GM23338 (cell line): ENCODE data around the gene STEAP2. TPM values are rescaled to one million over a fixed set of nuclear protein-coding genes. Genes with fewer than 3 reads are reported as not detected.

Source experiments
- ATAC-seq: fragments of 200-7000 bp; cut with Tn5 transposase; 3 replicates; pipeline ENCODE4 v1.9.1; 2020
- DNase-seq: peaks from one replicate; pipeline ENCODE4 v3.0.0-alpha.2; 2015; ENCODE audit warnings: low spot score
- H2AFZ ChIP-seq: fragments of 200-600 bp; sonication (generic); 2 replicates; pipeline ENCODE4 v1.8.0; 2016; ENCODE audit warnings: antibody characterized with exemption, mild to moderate bottlenecking, moderate library complexity
- H3F3A ChIP-seq: fragments of 200-600 bp; sonication (generic); replicated peaks from 2 replicates; pipeline ENCODE4 v1.8.0; 2017; ENCODE audit warnings: antibody characterized with exemption, mixed run types, low read depth
- H3K27ac ChIP-seq: fragments of 200-600 bp; sonication (generic); 2 replicates; pipeline ENCODE4 v1.6.1; 2016; ENCODE audit warnings: low read depth
- H3K27me3 ChIP-seq: fragments of 200-600 bp; sonication (generic); 2 replicates; pipeline ENCODE4 v1.8.0; 2016; ENCODE audit warnings: mild to moderate bottlenecking, mixed run types, moderate library complexity; ENCODE audit not compliant: insufficient read depth
- H3K36me3 ChIP-seq: fragments of 200-600 bp; sonication (generic); 2 replicates; pipeline ENCODE4 v1.8.0; 2016; ENCODE audit warnings: mild to moderate bottlenecking; ENCODE audit not compliant: insufficient read depth
- H3K4me1 ChIP-seq: fragments of 200-600 bp; sonication (generic); 2 replicates; pipeline ENCODE4 v1.8.0; 2016; ENCODE audit warnings: mild to moderate bottlenecking, moderate library complexity; ENCODE audit not compliant: insufficient read depth
- H3K4me2 ChIP-seq: fragments of 200-600 bp; sonication (generic); 2 replicates; pipeline ENCODE4 v1.7.1; 2017; ENCODE audit warnings: mixed run types
- H3K4me3 ChIP-seq: fragments of 200-600 bp; sonication (generic); 2 replicates; pipeline ENCODE4 v1.6.1; 2016; ENCODE audit warnings: mixed run types
- H3K79me2 ChIP-seq: fragments of 200-600 bp; sonication (generic); replicated peaks from 2 replicates; pipeline ENCODE4 v1.8.0; 2017; ENCODE audit warnings: mild to moderate bottlenecking; ENCODE audit not compliant: insufficient read depth
- H3K9me2 ChIP-seq: fragments of 200-600 bp; sonication (generic); 2 replicates; pipeline ENCODE4 v1.8.0; 2017; ENCODE audit not compliant: insufficient read depth
- H4K20me1 ChIP-seq: fragments of 200-600 bp; sonication (generic); replicated peaks from 2 replicates; pipeline ENCODE4 v1.8.0; 2017; ENCODE audit warnings: mild to moderate bottlenecking; ENCODE audit not compliant: insufficient read depth
- H3K27ac Mint-ChIP-seq: 2 replicates; pipeline ENCODE4 v1.8.0; 2020; ENCODE audit warnings: inconsistent platforms, mild to moderate bottlenecking, moderate library complexity, mixed read lengths
- H3K27me3 Mint-ChIP-seq: 3 replicates; pipeline ENCODE4 v1.8.0; 2022; ENCODE audit warnings: low read depth, mild to moderate bottlenecking, moderate library complexity, mixed read lengths, inconsistent platforms; ENCODE audit not compliant: insufficient read depth, poor library complexity
- H3K36me3 Mint-ChIP-seq: 3 replicates; pipeline ENCODE4 v1.8.0; 2021; ENCODE audit warnings: low read depth, mild to moderate bottlenecking, inconsistent platforms, moderate library complexity, mixed read lengths
- H3K4me1 Mint-ChIP-seq: 3 replicates; pipeline ENCODE4 v1.8.0; 2020; ENCODE audit warnings: mild to moderate bottlenecking, inconsistent platforms, mixed read lengths
- H3K4me3 Mint-ChIP-seq: 3 replicates; pipeline ENCODE4 v1.8.0; 2021; ENCODE audit warnings: moderate library complexity, mild to moderate bottlenecking, inconsistent platforms, mixed read lengths
- H3K9me3 Mint-ChIP-seq: 3 replicates; pipeline ENCODE4 v1.8.0; 2020; ENCODE audit warnings: moderate library complexity, mild to moderate bottlenecking, inconsistent platforms, mixed read lengths
- CREB1 ChIP-seq: fragments of 250-450 bp; sonication (Bioruptor Pico); IDR thresholded peaks from 2 replicates; pipeline ENCODE4 v1.5.0; 2020; ENCODE audit warnings: low read depth, mild to moderate bottlenecking, moderate library complexity
- CTCF ChIP-seq, 2 experiments: fragments of 200-600 bp in 1 of 2; sonication (generic) in 1 of 2; conservative IDR thresholded peaks; 2 replicates each; pipeline versions ENCODE4 v1.5.1 to v1.6.1; 2016 to 2017; ENCODE audit warnings: antibody characterized with exemption in 2 of 2, low read depth in 2 of 2, mild to moderate bottlenecking in 2 of 2, moderate library complexity in 1 of 2
- ETS1 ChIP-seq: IDR thresholded peaks from 2 replicates; pipeline ENCODE4 v1.6.1; 2016; ENCODE audit warnings: antibody characterized with exemption
- EZH2 ChIP-seq: fragments of 200-600 bp; sonication (generic); IDR thresholded peaks from one replicate; pipeline ENCODE4 v1.8.0; 2017; ENCODE audit warnings: antibody characterized with exemption, mild to moderate bottlenecking, low read depth; ENCODE audit not compliant: unreplicated experiment
- EZH2phosphoT487 ChIP-seq: fragments of 200-600 bp; sonication (generic); IDR thresholded peaks from one replicate; pipeline ENCODE4 v1.8.1; 2018; ENCODE audit warnings: antibody characterized with exemption; ENCODE audit not compliant: unreplicated experiment
- JUNB ChIP-seq: IDR thresholded peaks from one replicate; pipeline ENCODE4 v1.6.1; 2016; ENCODE audit warnings: antibody characterized with exemption; ENCODE audit not compliant: unreplicated experiment
- NANOG ChIP-seq: IDR thresholded peaks from 2 replicates; pipeline ENCODE4 v1.6.1; 2016; ENCODE audit warnings: antibody characterized with exemption, borderline replicate concordance
- POLR2AphosphoS5 ChIP-seq: IDR thresholded peaks from 2 replicates; pipeline ENCODE4 v1.6.1; 2016; ENCODE audit warnings: antibody characterized with exemption, low read depth
- REST ChIP-seq: IDR thresholded peaks from one replicate; pipeline ENCODE4 v1.6.1; 2018; ENCODE audit warnings: antibody characterized with exemption; ENCODE audit not compliant: unreplicated experiment
- STAT1 ChIP-seq: IDR thresholded peaks from one replicate; pipeline ENCODE4 v1.6.1; 2016; ENCODE audit warnings: antibody characterized with exemption; ENCODE audit not compliant: unreplicated experiment
- ZNF114 ChIP-seq: fragments of 250-450 bp; sonication (Bioruptor Pico); IDR thresholded peaks from 2 replicates; pipeline ENCODE4 v1.5.0; 2020; ENCODE audit warnings: mild to moderate bottlenecking, moderate library complexity
- ZNF331 ChIP-seq: fragments of 250-450 bp; sonication (Bioruptor Pico); IDR thresholded peaks from 2 replicates; pipeline ENCODE4 v1.5.0; 2020; ENCODE audit warnings: low read depth, mild to moderate bottlenecking, moderate library complexity
- ZNF462 ChIP-seq: fragments of 250-450 bp; sonication (Bioruptor Pico); IDR thresholded peaks from 2 replicates; pipeline ENCODE4 v1.5.0; 2020; ENCODE audit warnings: mild to moderate bottlenecking, moderate library complexity
- polyA plus RNA-seq: library from polyadenylated mRNA; unstranded; fragments of >200 nt; fragmentation: Nextera tagmentation; extraction: Ambion mirVana; gene quantifications from 2 replicates; pipeline ENCODE4 v1.2.1, GENCODE V29; 2016
- total RNA-seq: library from RNA; depleted of rRNA; stranded (reverse); fragments of >200 nt; shearing (Covaris generic); gene quantifications from 2 replicates; pipeline ENCODE4 v1.2.3, GENCODE V29; 2014

STEAP2 gene
- total and polyA plus RNA-seq, 2 experiments from 2014 or later = 13.1 to 22.0 TPM

GRCh38 chr7:90230834-90231233 lies 19.3 kb downstream of the STEAP2 start (continued):
- TF ChIP-seq ZNF331 (no peak), STAT1 (no peak)

GRCh38 chr7:90231304-90231703 lies 19.8 kb downstream of the STEAP2 start:
- no peaks in the 10 kb centered on the region; the same call in 1 of the 3 replicates for H3K36me3 Mint-ChIP-seq
- H4K20me1 ChIP-seq = no peaks in the 10 kb centered on the region
- ATAC-seq (no peak), DNase-seq (no peak)
- no peaks in the 10 kb centered on the region for H3K9me3 Mint-ChIP-seq
- no peaks in the 10 kb centered on the region for H3K9me2 ChIP-seq
- H2AFZ ChIP-seq = no peak overlapping the region
- H3K79me2 ChIP-seq = no peaks in the 10 kb centered on the region
- H3K4me1 Mint-ChIP-seq = peaks cover 11% of the 10 kb centered on the region
- H3K27me3 Mint-ChIP-seq = no peaks in the 10 kb centered on the region
- no peaks in the 10 kb centered on the region for H3K36me3 ChIP-seq
- TF ChIP-seq CTCF (conservative IDR thresholded peaks at IDR 0.05; ENCODE audit: low read depth in 2 of 2) (no peak), JUNB (no peak), ETS1 (no peak), ZNF114 (CRISPR knock-in tag) (no peak), STAT1 (no peak), EZH2 (no peak), EZH2phosphoT487 (no peak), POLR2AphosphoS5 (no peak), ZNF462 (CRISPR knock-in tag) (no peak), CREB1 (no peak), REST (no peak), ZNF331 (no peak), NANOG (no peak)
- no peak overlapping the region for H3K4me3 Mint-ChIP-seq
- no peaks in the 10 kb centered on the region for H3F3A ChIP-seq
- H3K27ac Mint-ChIP-seq = no peak overlapping the region
- H3K4me1 ChIP-seq = peaks cover 11% of the 10 kb centered on the region
- no peak overlapping the region for H3K27ac ChIP-seq
- no peak overlapping the region for H3K4me3 ChIP-seq
- H3K4me2 ChIP-seq = no peak overlapping the region
- no peaks in the 10 kb centered on the region for H3K27me3 ChIP-seq
